ENCODE data around the gene TPK1. TPM values are rescaled to one million over a fixed set of nuclear protein-coding genes. Genes with fewer than 3 reads are reported as not detected.

The TPK1 gene
- total RNA-seq, 5 donors from 2014 or later (not counting 1 experiment from before 2014, with no cell fraction given), result 19.1 to 31.6 (median 22.0) TPM

GRCh38 chr7:144786522-144786921, 49.3 kb downstream of the TPK1 start:
- peak in 3 of 4 experiments; percentile 36 to 64 (median 57) for ATAC-seq (replicated peaks in 1 of 4)
- CTCF ChIA-PET, result interaction anchor here (1.0 to 1.7 kb wide), 4 partner anchors 26 to 48 kb away, joined by 4 to 11 read pairs (median 7); no protein-coding TSS in a partner anchor
- no peaks in the 10 kb centered on the region for H3K9me3 Mint-ChIP-seq

GRCh38 chr7:144786079-144786478, 49.8 kb downstream of the TPK1 start:
- no peak overlapping the region for H3K4me3 ChIP-seq (ENCODE audit: control insufficient read depth in 1 of 2, extremely low read depth in 1 of 2, low read length in 1 of 2)
- ATAC-seq (replicated peaks in 1 of 4), result no peak

More at GRCh38 chr7:144786522-144786921, 49.3 kb downstream of the TPK1 start:
- no peaks in the 10 kb centered on the region for H3K36me3 ChIP-seq (ENCODE audit: control insufficient read depth in 2 of 2, extremely low read depth in 1 of 2, insufficient read depth in 1 of 2, low read length in 1 of 2)
- Mint-ChIP-seq H3K36me3 (no peaks in the 10 kb centered on the region), H3K4me1 (peaks cover 19 to 22% (median 22%) of the 10 kb centered on the region in 3 donors), H3K4me3 (no peak overlapping the region), H3K27ac (no peak overlapping the region), H3K27me3 (no peaks in the 10 kb centered on the region)
- no peaks in the 10 kb centered on the region for H3K9me3 ChIP-seq
- H3K27me3 ChIP-seq (replicated peaks in 1 of 2; ENCODE audit: control insufficient read depth in 2 of 2, extremely low read depth in 1 of 2, insufficient read depth in 2 of 2, low read length in 1 of 2), result no peaks in the 10 kb centered on the region
- POLR2A ChIA-PET, result interaction anchor here in 1 of 2 donors (1.0 kb wide), 1 partner anchor 49 kb away, joined by 3 read pairs; no protein-coding TSS in a partner anchor
- H3K4me1 ChIP-seq (ENCODE audit: control insufficient read depth in 1 of 2, extremely low read depth in 1 of 2, insufficient read depth in 2 of 2, low read length in 2 of 2), result no peaks in the 10 kb centered on the region
- H3K27ac ChIP-seq (ENCODE audit: low read length), result no peak overlapping the region
- H3K4me3 ChIP-seq (ENCODE audit: control insufficient read depth in 1 of 2, extremely low read depth in 1 of 2, low read length in 1 of 2), result no peak overlapping the region
- 94% methylated on average over 2 of the region's 2 CpGs for WGBS (ENCODE audit: insufficient coverage)
- peak in 1 of 35 experiments; percentile 48 for DNase-seq

GRCh38 chr7:144785521-144785920, 50.3 kb downstream of the TPK1 start:
- CTCF ChIA-PET, result interaction anchor here (0.5 to 1.7 kb wide), 4 partner anchors 27 to 350 kb away, joined by 3 to 5 read pairs (median 4); no protein-coding TSS in a partner anchor
- no peak overlapping the region for H3K4me3 ChIP-seq (ENCODE audit: control insufficient read depth in 1 of 2, extremely low read depth in 1 of 2, low read length in 1 of 2)
- H3K4me1 Mint-ChIP-seq, result peaks cover 16 to 24% (median 20%) of the 10 kb centered on the region in 3 donors
- DNase-seq (no peak), ATAC-seq (replicated peaks in 1 of 4) (no peak)
- POLR2A ChIA-PET, result interaction anchor here in 1 of 2 donors (1.0 kb wide), 1 partner anchor 50 kb away, joined by 3 read pairs; no protein-coding TSS in a partner anchor
- no peaks in the 10 kb centered on the region for H3K9me3 Mint-ChIP-seq
- H3K36me3 ChIP-seq (ENCODE audit: control insufficient read depth in 2 of 2, extremely low read depth in 1 of 2, insufficient read depth in 1 of 2, low read length in 1 of 2), result no peaks in the 10 kb centered on the region
- no peak overlapping the region for H3K4me3 Mint-ChIP-seq
- H3K27me3 ChIP-seq (replicated peaks in 1 of 2; ENCODE audit: control insufficient read depth in 2 of 2, extremely low read depth in 1 of 2, insufficient read depth in 2 of 2, low read length in 1 of 2), result no peaks in the 10 kb centered on the region
- no peaks in the 10 kb centered on the region for H3K27me3 Mint-ChIP-seq
- no peaks in the 10 kb centered on the region for H3K4me1 ChIP-seq (ENCODE audit: control insufficient read depth in 1 of 2, extremely low read depth in 1 of 2, insufficient read depth in 2 of 2, low read length in 2 of 2)
- H3K36me3 Mint-ChIP-seq, result no peaks in the 10 kb centered on the region
- H3K9me3 ChIP-seq, result no peaks in the 10 kb centered on the region
- H3K27ac ChIP-seq (ENCODE audit: low read length), result no peak overlapping the region
- no CpG with 5 or more reads among the region's 1 CpG for WGBS (ENCODE audit: insufficient coverage)
- no peak overlapping the region for H3K27ac Mint-ChIP-seq

More at GRCh38 chr7:144786079-144786478, 49.8 kb downstream of the TPK1 start:
- Mint-ChIP-seq H3K9me3 (no peaks in the 10 kb centered on the region), H3K4me3 (no peak overlapping the region), H3K4me1 (peaks cover 16 to 24% (median 21%) of the 10 kb centered on the region in 3 donors), H3K27ac (no peak overlapping the region), H3K27me3 (no peaks in the 10 kb centered on the region), H3K36me3 (no peaks in the 10 kb centered on the region)
- Histone ChIP-seq H3K36me3 (ENCODE audit: control insufficient read depth in 2 of 2, extremely low read depth in 1 of 2, insufficient read depth in 1 of 2, low read length in 1 of 2) (no peaks in the 10 kb centered on the region), H3K27ac (ENCODE audit: low read length) (no peak overlapping the region), H3K9me3 (no peaks in the 10 kb centered on the region), H3K27me3 (replicated peaks in 1 of 2; ENCODE audit: control insufficient read depth in 2 of 2, extremely low read depth in 1 of 2, insufficient read depth in 2 of 2, low read length in 1 of 2) (no peaks in the 10 kb centered on the region), H3K4me1 (ENCODE audit: control insufficient read depth in 1 of 2, extremely low read depth in 1 of 2, insufficient read depth in 2 of 2, low read length in 2 of 2) (no peaks in the 10 kb centered on the region)
- ChIA-PET CTCF (interaction anchor here (1.0 to 1.7 kb wide), 4 partner anchors 26 to 47 kb away, joined by 3 to 9 read pairs (median 4); no protein-coding TSS in a partner anchor), POLR2A (interaction anchor here in 1 of 2 donors (1.0 kb wide), 1 partner anchor 49 kb away, joined by 3 read pairs; no protein-coding TSS in a partner anchor)
- WGBS (ENCODE audit: insufficient coverage), result no CpG with 5 or more reads among the region's 1 CpG
- no peak for DNase-seq

GRCh38 chr7:144784943-144785342, 50.9 kb downstream of the TPK1 start:
- CTCF ChIA-PET, result interaction anchor here (0.5 to 1.3 kb wide), 2 partner anchors 34 to 349 kb away, joined by 3 to 5 read pairs; no protein-coding TSS in a partner anchor
- POLR2A ChIA-PET, result interaction anchor here in 1 of 2 donors (0.6 kb wide), 1 partner anchor 50 kb away, joined by 4 read pairs; no protein-coding TSS in a partner anchor
- Histone ChIP-seq H3K27me3 (replicated peaks in 1 of 2; ENCODE audit: control insufficient read depth in 2 of 2, extremely low read depth in 1 of 2, insufficient read depth in 2 of 2, low read length in 1 of 2) (no peaks in the 10 kb centered on the region), H3K9me3 (no peaks in the 10 kb centered on the region), H3K36me3 (ENCODE audit: control insufficient read depth in 2 of 2, extremely low read depth in 1 of 2, insufficient read depth in 1 of 2, low read length in 1 of 2) (no peaks in the 10 kb centered on the region), H3K4me3 (ENCODE audit: control insufficient read depth in 1 of 2, extremely low read depth in 1 of 2, low read length in 1 of 2) (no peak overlapping the region), H3K27ac (ENCODE audit: low read length) (no peak overlapping the region), H3K4me1 (ENCODE audit: control insufficient read depth in 1 of 2, extremely low read depth in 1 of 2, insufficient read depth in 2 of 2, low read length in 2 of 2) (no peaks in the 10 kb centered on the region)
- Mint-ChIP-seq H3K9me3 (no peaks in the 10 kb centered on the region), H3K27me3 (no peaks in the 10 kb centered on the region), H3K4me3 (no peak overlapping the region), H3K4me1 (peaks cover 16 to 20% (median 18%) of the 10 kb centered on the region in 3 donors), H3K36me3 (no peaks in the 10 kb centered on the region), H3K27ac (no peak overlapping the region)
- DNase-seq (no peak), ATAC-seq (replicated peaks in 1 of 4) (no peak)
- WGBS (ENCODE audit: insufficient coverage), result 85% methylated on average over 1 of the region's 3 CpGs

GRCh38 chr7:144784441-144784840, 51.4 kb downstream of the TPK1 start:
- Mint-ChIP-seq H3K36me3 (no peaks in the 10 kb centered on the region), H3K4me1 (peaks cover 16 to 20% (median 18%) of the 10 kb centered on the region in 3 donors), H3K27me3 (no peaks in the 10 kb centered on the region), H3K9me3 (no peaks in the 10 kb centered on the region), H3K27ac (no peak overlapping the region), H3K4me3 (no peak overlapping the region)
- no peak for ATAC-seq (replicated peaks in 1 of 4)
- DNase-seq, result no peak
- Histone ChIP-seq H3K9me3 (no peaks in the 10 kb centered on the region), H3K36me3 (ENCODE audit: control insufficient read depth in 2 of 2, extremely low read depth in 1 of 2, insufficient read depth in 1 of 2, low read length in 1 of 2) (no peaks in the 10 kb centered on the region), H3K27ac (ENCODE audit: low read length) (no peak overlapping the region), H3K4me3 (ENCODE audit: control insufficient read depth in 1 of 2, extremely low read depth in 1 of 2, low read length in 1 of 2) (no peak overlapping the region), H3K4me1 (ENCODE audit: control insufficient read depth in 1 of 2, extremely low read depth in 1 of 2, insufficient read depth in 2 of 2, low read length in 2 of 2) (no peaks in the 10 kb centered on the region), H3K27me3 (replicated peaks in 1 of 2; ENCODE audit: control insufficient read depth in 2 of 2, extremely low read depth in 1 of 2, insufficient read depth in 2 of 2, low read length in 1 of 2) (no peaks in the 10 kb centered on the region)
- CTCF ChIA-PET, result no interaction called here
- WGBS (ENCODE audit: insufficient coverage), result no CpG with 5 or more reads among the region's 2 CpGs
- POLR2A ChIA-PET, result no interaction called here

- DNase-seq (no peak), ATAC-seq (replicated peaks in 1 of 4) (no peak)
- no peak overlapping the region for H3K27ac Mint-ChIP-seq
- CTCF ChIA-PET, result no interaction called here
- Histone ChIP-seq H3K4me1 (ENCODE audit: control insufficient read depth in 1 of 2, extremely low read depth in 1 of 2, insufficient read depth in 2 of 2, low read length in 2 of 2) (no peaks in the 10 kb centered on the region), H3K4me3 (ENCODE audit: control insufficient read depth in 1 of 2, extremely low read depth in 1 of 2, low read length in 1 of 2) (no peak overlapping the region), H3K27me3 (replicated peaks in 1 of 2; ENCODE audit: control insufficient read depth in 2 of 2, extremely low read depth in 1 of 2, insufficient read depth in 2 of 2, low read length in 1 of 2) (no peaks in the 10 kb centered on the region), H3K9me3 (no peaks in the 10 kb centered on the region), H3K27ac (ENCODE audit: low read length) (no peak overlapping the region), H3K36me3 (ENCODE audit: control insufficient read depth in 2 of 2, extremely low read depth in 1 of 2, insufficient read depth in 1 of 2, low read length in 1 of 2) (no peaks in the 10 kb centered on the region)
- no peaks in the 10 kb centered on the region for H3K27me3 Mint-ChIP-seq
- no peak overlapping the region for H3K4me3 Mint-ChIP-seq
- peaks cover 22 to 24% (median 22%) of the 10 kb centered on the region in 3 donors for H3K4me1 Mint-ChIP-seq
- peaks cover 0 to 1% (median 0%) of the 10 kb centered on the region in 3 donors for H3K9me3 Mint-ChIP-seq
- POLR2A ChIA-PET, result no interaction called here
- WGBS (ENCODE audit: insufficient coverage), result no CpG with 5 or more reads among the region's 1 CpG
- H3K36me3 Mint-ChIP-seq, result peaks cover 1% of the 10 kb centered on the region
Observed at GRCh38 chr7:144782883-144783282, 53.0 kb downstream of the TPK1 start.

Data from T-cell (primary cell).